ENCODE data around the gene SLC25A20.

The SLC25A20 gene

GRCh38 chr3:48897460-48898376, 964 bp downstream of the SLC25A20 start:
- peak in 1 of 2 donors; percentile 21 for DNase-seq

GRCh38 chr3:48896936-48897335, 1.7 kb downstream of the SLC25A20 start:
- DNase-seq = no peak

GRCh38 chr3:48894516-48894915, 4.2 kb downstream of the SLC25A20 start:
- no peak for DNase-seq

- DNase-seq = no peak
These were observed 7.1 kb downstream of the SLC25A20 start for GRCh38 chr3:48891606-48892005.

- DNase-seq = no peak
These were observed 12.9 kb downstream of the SLC25A20 start for GRCh38 chr3:48885753-48886152.

- no peak for DNase-seq
These were observed 17.0 kb downstream of the SLC25A20 start for GRCh38 chr3:48881652-48882114.

- DNase-seq = no peak
These were observed 17.7 kb downstream of the SLC25A20 start for GRCh38 chr3:48881006-48881405.

GRCh38 chr3:48879994-48880377, 18.7 kb downstream of the SLC25A20 start:
- no peak for DNase-seq

GRCh38 chr3:48879307-48879993, 19.2 kb downstream of the SLC25A20 start:
- no peak for DNase-seq

GRCh38 chr3:48877671-48878070, 21.0 kb downstream of the SLC25A20 start:
- no peak for DNase-seq

GRCh38 chr3:48863122-48863521, 35.6 kb downstream of the SLC25A20 start:
- DNase-seq = no peak

- no peak for DNase-seq
These were observed 39.5 kb downstream of the SLC25A20 start for GRCh38 chr3:48859206-48859605.

GRCh38 chr3:48858709-48859108, 40.0 kb downstream of the SLC25A20 start:
- DNase-seq = no peak

- no peak for DNase-seq
These were observed 41.0 kb downstream of the SLC25A20 start for GRCh38 chr3:48857641-48858040.

GRCh38 chr3:48856469-48856868, 42.2 kb downstream of the SLC25A20 start:
- no peak for DNase-seq

GRCh38 chr3:48855681-48856447, 42.8 kb downstream of the SLC25A20 start:
- DNase-seq = no peak

GRCh38 chr3:48852151-48852550, 46.5 kb downstream of the SLC25A20 start:
- no peak for DNase-seq

GRCh38 chr3:48851407-48851806, 47.3 kb downstream of the SLC25A20 start:
- DNase-seq = no peak

GRCh38 chr3:48848816-48849515, 49.7 kb downstream of the SLC25A20 start:
- DNase-seq = no peak

GRCh38 chr3:48847504-48848423, 50.9 kb downstream of the SLC25A20 start, which contains the start of gene PRKAR2A:
TSS of gene PRKAR2A (minus strand) at chr3:48847874. CDS start at chr3:48847596, 278 bp downstream.
- peak; percentile 84 to 86 for DNase-seq

GRCh38 chr3:48847053-48847503, 51.6 kb downstream of the SLC25A20 start:
- peak; percentile 52 to 64 for DNase-seq

Data from stimulated activated CD4-positive, alpha-beta T cell treated with anti-CD3 and anti-CD28 coated beads, Interleukin-2, amount 100 ng/mL, for 24 hours (primary cell).